Stimulated activated CD4-positive, alpha-beta T cell treated with anti-CD3 and anti-CD28 coated beads, Interleukin-12 subunit alpha, Interleukin-12 subunit beta, amount 100 ng/mL, for 48 hours (primary cell): ENCODE measurements around the gene MSN.
"Not testable (repeated sequence)": the region's sequence is repeated elsewhere in the genome, so short reads cannot be mapped to it uniquely, and the experiment has no call there.

ENCODE experiments used
- DNase-seq, 3 donors: peaks; one replicate each; pipeline ENCODE4 v3.0.0-alpha.2; 2020; ENCODE audit warnings: low read depth in 2 of 3, low spot score in 1 of 3

MSN gene

DNA sequence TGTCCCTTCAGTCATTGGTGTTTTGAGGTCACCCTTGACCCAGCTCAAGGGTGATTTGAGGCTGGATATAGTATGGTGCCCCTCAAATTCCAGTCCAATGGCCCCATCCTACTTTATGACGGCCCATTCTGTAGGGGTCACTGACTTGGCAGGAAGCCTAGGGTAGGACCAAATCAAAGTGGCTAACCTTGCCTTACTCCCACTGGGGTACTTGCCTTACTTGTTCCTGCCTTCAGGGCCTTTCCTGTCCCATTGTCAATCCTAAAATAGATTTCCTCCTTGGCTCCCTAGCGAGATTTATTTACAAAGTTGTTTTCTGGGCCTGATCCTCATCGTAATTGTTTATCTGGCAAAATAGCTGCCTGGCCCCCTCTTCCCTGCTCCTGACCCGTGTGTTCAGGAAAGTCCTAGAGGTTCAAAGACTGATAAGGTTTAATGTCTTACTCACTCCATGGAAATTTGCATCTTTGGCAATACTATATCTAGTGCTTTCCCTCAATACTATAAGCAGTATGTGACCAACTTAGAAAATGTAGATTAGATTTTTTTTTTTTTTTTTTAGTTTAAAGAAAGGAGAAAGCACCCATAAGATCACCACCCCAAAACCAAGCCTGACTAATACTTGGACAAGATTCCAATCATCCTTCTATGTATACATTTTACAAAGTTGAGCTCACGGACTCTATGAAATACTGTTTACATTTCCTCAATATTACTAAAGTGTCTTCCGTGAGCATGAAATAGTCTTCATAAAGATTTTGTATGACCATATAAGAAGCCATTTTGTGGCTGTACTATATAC is 44.8 kb downstream of the MSN start:
- DNase-seq = no peak

GRCh38 chrX:65718538-65718937 is 51.1 kb downstream of the MSN start:
- DNase-seq = no peak

GRCh38 chrX:65720381-65720964 is 53.0 kb downstream of the MSN start:
- no peak for DNase-seq

GRCh38 chrX:65723706-65724105 is 56.3 kb downstream of the MSN start:
- peak in 1 of 3 donors; percentile 37 for DNase-seq

DNA sequence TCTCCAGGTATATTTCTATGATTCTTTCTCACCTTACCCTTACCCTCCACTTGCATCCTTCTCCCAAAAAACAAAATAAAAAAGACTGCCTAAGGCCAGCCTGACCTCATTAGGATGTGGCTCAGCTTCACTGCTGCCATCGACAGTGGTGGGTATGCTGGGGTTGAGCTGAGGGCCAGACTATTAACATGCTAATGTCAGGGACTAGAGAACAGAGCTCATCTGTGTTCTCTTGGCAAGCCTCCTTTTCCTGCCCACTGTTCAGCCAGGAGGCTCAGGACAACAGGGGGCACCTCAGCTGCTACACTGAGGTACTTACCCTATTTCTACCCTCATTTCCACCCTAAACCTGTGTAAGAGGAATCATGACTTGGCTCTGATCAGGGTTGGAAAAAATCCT is 59.3 kb downstream of the MSN start:
- DNase-seq = no peak

DNA sequence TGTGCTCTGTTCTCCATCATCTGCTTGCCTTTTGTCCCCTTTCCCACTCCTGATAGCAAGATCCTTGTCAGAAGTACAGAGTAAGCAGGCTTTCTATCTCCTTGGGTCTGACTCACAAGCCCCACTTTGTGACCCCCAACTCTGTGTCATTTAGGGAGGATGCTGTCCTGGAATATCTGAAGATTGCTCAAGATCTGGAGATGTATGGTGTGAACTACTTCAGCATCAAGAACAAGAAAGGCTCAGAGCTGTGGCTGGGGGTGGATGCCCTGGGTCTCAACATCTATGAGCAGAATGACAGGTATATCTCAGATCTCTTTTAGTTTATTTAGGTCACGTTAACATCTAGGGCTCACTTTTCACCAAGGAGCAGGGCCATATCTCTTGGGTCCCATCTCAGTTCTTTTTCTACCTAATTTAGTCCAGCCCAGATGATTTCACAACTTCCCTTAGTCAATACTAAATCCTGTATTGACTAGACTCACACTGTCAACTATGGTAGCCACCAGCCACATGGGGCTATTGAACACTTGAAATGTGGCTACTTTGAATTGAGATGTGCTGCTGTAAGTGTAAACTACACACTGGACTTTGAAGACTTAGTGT is 64.3 kb downstream of the MSN start:
- DNase-seq = no peak

DNA sequence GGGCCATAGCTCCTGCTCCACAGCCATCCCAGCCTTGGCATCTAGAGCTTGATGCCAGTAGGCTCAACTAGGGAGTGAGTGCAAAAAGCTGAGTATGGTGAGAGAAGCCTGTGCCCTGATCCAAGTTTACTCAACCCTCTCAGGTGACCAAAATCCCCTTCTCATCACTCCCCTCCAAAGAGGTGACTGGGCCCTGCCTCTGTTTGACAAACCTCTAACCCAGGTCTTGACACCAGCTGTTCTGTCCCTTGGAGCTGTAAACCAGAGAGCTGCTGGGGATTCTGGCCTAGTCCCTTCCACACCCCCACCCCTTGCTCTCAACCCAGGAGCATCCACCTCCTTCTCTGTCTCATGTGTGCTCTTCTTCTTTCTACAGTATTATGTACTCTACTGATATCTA is 73.5 kb downstream of the MSN start:
- no peak for DNase-seq

DNA sequence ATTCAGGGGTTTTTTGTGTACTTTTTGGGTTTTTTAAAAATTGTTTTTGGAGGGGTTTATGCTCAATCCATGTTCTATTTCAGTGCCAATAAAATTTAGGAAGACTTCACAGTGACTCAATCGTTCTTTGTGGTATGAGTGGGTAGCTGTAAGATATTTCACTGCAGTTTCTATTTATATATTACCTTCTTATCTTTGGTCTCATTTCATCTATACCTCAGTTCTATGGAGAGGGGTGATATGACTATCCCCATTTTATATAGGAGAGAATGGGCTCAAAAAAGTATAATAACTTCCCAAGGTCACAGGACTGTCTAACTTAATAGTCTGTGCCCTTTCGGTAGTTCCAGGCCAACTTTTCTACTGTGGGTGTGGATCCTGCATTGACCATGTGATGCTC is 74.4 kb downstream of the MSN start:
- DNase-seq = no peak

DNA sequence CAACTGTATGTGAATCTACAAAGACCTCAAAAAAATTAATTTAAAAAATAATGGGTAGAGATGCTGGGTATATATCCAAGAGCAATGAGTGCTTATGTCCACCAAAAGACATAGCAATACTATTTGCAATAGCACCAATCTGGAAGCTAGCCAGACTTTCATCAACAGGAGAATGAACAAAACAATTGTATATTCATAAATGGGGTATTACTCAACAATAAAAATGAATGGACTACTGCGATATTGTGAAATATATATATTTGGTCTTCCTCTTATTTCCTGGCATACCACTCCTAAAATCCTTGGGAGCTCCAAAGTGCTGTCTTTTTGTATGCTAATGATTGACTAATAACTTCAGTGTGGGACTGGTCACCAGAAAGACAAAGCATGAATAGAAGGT is 77.5 kb downstream of the MSN start:
- DNase-seq = no peak

DNA sequence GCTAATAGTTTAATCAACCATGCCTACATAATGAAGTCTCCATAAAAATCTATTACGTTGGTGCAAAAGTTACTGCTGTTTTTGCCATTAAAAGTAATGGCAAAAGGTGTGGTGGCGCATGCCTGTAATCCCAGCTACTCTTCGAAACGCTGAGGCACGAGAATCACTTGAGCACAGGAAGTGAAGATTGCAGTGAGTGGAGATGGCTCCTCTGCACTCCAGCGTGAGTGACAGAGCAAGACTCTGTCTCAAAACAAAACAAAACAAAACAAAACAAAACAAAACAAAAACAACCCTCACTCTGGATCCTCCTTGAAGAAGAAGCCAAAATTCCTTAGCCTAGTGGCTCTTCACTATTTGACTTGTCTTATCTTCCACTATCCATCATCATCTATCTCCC is 78.0 kb downstream of the MSN start:
- no peak for DNase-seq

DNA sequence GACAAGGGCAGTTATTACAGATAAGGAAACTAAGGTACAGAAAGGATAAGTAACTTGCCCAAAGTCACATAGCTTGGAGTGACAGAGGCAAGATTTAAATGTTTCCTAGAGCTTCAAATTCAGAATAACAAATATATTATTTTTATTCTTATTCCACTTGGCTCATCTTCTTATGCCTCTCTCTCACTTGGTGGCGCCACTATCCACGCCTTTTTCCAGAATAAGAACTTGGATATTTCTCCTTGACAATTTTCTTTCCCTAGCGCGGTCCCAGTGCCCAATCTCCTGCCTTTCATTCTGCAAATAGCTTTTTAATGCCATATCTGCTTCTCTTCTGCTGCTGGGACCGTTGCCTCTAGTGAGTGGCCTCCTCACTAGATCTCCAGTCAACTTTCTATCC is 78.5 kb downstream of the MSN start:
- DNase-seq = no peak

DNA sequence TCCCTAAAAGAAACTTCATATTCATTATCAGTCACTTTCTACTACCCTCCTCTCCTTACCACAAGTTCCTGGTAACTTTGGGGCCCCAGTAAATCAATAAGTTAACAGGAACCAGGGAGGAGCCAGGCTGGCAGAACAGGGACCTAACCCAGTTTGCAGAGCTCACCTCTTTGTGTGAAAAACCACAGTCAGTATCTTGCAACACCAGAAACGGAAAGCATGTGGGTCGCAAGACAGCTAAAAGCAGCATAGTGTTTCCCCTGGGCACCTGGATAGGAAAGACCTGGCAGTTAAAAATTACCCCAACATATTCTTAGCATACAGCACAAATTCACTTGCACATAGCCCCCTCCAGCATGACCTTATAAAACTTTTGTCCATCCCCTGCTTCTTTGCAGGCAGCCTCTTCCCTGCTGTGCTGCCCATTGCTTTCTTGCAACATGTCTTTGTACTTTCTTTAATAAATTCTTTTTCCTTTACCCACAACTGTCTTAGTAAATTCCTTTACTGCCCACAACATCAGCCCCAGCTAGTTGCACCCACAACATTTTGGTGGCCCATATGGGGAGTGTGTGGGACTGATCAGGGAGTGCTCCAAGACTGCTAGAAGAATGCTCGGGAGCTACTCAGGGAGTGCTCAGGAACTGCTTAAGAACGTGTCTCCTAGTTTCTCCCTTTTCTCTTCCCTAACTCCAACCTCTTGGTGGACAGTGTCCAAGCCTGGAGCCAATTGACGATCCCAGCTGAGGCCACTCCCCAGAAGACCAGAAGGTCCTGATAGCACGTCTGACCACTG is 83.4 kb downstream of the MSN start:
- peak in 1 of 3 donors; percentile 20 for DNase-seq

DNA sequence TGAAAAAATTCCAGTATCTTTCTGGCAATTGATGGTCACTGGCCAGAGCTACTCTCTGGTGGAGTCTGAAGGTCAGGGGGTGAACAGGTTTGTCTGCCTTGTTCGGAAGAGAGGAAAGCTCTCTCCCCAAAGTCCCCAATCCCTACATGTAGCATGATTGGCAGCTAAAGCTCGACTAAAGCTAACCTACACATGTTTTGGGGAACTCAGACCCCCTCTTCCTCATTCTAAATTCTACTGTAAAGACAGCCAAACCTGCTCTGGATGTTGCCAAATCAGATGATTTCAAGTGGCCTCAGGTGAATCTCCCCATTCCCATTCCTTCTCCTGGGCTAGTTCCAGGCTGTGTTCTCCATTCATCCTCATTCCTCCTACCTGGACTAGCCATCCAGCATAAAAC is 84.1 kb downstream of the MSN start:
- no peak for DNase-seq

DNA sequence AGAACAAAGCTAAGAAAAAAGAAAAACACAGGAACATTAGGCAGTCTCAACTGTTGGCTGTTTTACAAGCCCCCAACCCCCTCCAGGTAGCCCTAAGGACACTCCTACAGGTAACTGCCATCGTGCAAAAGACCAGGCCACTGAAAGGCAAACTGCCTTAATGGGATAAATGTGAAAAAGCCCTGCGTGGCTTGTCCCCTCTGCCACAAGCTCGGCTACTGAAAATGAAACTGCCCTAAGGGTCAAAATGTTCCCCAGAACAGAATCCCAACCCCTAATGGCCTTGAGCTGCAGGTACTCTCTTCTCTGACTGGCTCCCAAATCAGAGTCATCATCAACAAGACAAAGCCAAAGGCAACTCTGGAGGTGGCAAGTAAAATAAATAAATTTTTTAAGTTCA is 84.8 kb downstream of the MSN start:
- no peak for DNase-seq

GRCh38 chrX:65755786-65756185 is 88.3 kb downstream of the MSN start:
- no peak for DNase-seq

GRCh38 chrX:65757943-65758342 is 90.5 kb downstream of the MSN start:
- DNase-seq = no peak

- no peak for DNase-seq
These were observed 91.1 kb downstream of the MSN start for GRCh38 chrX:65758505-65758904.

DNA sequence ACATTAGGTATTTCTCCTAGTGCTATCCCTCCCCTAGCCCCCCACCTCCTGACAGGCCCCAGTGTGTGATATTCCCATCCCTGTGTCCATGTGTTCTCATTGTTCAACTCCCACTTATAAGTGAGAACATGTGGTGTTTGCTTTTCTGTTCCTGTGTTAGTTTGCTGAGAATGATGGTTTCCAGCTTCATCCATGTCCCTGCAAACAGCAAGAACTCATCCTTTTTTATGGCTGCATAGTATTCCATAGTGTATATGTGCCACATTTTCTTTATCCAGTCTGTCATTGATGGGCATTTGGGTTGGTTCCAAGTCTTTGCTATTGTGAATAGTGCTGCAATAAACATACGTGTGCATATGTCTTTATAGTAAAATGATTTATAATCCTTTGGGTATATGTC is 92.1 kb downstream of the MSN start:
- DNase-seq = not testable (repeated sequence)

GRCh38 chrX:65769564-65770292 is 102.3 kb downstream of the MSN start:
- DNase-seq = no peak

- DNase-seq = no peak
These were observed 105.4 kb downstream of the MSN start for GRCh38 chrX:65772842-65773241.

GRCh38 chrX:65781845-65782244 is 114.4 kb downstream of the MSN start:
- no peak for DNase-seq
